ENCODE measurements around the gene TMBIM6.
A peak's percentile ranks its signal among the peaks of the same experiment; 100 is the strongest.

DNA sequence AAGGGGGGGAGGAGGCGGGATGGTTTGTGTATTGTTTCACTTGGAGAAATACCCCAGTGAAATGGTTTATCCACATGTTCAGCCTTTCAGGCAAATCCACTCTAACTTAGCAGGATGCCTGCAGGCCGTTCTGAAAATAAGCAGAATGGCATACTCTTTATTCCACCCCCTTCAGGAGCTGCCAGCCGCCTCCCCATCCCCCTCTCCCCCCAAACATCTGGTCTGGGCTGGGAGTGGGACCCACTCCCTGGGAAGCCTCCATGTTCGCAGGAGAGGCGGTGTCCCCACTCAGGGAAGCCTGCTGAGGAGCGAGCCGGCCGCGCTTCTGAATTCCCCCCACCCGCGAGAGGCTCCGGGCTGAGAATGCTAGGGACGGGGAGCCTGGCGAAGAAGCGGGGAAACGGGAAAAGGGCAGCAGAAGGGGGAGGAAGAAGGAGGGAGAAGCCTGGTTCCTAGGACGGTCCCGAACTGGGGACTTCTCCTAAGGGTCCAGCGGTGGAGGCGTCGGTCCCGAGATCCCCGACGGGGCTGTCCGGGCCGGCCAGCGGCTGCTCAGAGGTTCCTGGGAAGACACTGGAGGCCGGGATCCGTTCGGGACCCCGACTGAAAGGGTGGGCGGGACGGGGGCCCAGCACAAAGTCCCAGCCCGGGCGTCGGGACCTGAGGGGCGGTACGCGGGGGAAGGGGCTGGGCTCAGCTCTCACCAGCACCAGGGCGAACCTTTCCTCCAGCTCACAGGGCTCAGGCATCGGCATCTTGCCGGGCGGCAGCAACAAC, 34.8 kb upstream of the TMBIM6 start:
- TF ChIP-seq CTCF (IDR thresholded peaks at IDR 0.05; ENCODE audit: poor library complexity) (no peak), EZH2 (IDR thresholded peaks at IDR 0.05; ENCODE audit: borderline replicate concordance) (peak; percentile 32), EZH2phosphoT487 (IDR thresholded peaks at IDR 0.05; ENCODE audit: low read depth, severe bottlenecking, unreplicated experiment) (no peak)
